Stimulated activated CD4-positive, alpha-beta T cell treated with anti-CD3 and anti-CD28 coated beads, Interleukin-15, amount 100 ng/mL, for 24 hours (primary cell): ENCODE results near the gene CDH13.

Source experiments
- DNase-seq: peaks from one replicate; pipeline ENCODE4 v3.0.0-alpha.2; 2020

Gene CDH13

DNA sequence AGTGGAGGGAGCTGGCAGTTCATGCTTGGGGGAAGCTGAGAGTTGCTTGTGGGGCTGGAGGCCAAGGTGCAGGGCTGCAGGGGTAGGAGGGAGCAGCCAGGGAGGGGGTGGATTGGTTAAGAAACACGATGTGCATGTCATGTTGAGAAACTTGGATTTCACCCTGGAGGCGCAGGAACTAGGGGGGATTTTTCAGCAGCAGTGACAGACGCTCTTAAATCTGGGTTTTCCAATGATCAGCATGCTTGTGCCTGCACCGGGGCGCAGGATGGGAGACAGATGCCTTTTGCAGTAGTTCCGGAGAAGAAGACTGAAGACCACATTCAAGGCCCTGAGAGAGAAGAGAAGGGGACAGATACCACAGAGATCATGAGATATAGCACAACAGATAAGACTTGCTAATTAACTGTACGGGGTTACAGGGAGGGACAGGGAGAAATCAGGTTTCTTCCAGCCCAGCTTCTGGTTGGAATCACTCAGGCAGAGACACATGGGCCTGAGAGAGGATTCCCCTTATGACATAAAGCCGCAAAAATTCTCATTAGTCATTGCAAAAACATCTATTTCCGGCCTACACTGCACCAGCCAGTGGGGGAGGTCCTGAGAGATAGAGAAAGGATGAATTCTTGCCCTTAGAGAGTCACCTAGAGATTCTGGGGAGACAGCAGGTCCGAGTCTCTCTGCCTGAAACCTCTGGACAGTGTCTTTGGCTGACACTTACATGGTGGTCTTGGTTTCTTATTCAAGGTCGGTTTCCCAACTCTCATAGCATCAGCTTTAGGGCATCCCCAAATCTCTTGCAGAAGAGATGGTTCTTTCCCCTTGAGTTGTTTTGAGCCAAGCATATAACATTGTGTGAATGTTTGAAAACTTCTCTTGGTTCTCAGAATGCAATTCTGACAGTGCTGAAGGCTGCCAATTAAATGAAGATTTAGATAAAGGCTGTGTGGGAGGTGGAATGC, 27.1 kb downstream of the CDH13 start:
- DNase-seq: peak; percentile 54

DNA sequence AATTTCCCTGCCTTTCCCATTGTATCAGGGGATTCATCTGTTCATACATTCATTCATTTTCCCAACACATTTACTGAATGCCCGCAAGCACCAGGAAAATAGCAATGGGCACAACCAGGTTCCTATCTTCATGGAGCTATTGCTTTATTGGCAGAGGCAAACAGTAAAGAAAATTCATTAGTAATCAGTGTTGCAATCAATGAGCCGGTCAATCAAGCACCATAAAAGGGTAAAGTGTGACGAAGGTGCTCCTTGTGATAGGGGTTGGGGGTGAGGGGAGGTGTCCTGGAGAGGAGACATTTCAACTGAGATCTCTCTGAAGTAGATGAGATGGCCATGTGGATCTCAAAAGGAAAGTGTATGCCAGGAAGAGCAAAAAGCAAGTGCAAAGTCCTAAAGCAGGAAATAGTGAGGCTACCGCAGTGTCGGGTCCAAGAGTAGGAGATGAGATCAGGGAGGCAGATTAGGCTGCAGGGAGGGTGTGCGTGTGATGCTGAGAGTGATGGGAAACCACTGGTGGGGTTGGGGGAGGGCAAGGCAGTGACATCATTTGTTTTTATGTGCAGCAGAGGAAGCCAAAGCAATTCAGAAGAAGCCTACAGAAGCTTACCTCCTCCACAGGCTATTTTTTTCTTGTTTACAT, 28.4 kb downstream of the CDH13 start:
- peak; percentile 77 for DNase-seq

GRCh38 chr16:82655720-82656490, 29.1 kb downstream of the CDH13 start:
- no peak for DNase-seq

DNA sequence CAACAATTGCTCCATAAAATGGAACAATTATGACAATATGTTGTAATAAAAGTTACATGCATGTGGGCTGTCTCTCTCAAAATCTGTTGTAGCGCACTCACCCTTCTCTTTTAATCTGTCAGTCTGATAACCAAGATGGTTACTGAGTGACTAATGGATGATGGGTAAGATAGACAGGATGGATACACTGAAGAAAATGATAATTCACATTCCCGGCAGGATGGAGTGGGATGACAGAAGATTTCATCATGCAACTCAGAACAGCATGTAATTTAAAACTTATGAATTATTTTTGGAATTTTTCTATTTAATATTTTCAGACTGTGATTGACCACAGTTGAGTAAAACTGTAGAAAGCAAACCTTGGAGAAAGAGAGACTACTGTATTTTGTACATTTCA, 30.5 kb downstream of the CDH13 start:
- no peak for DNase-seq

- no peak for DNase-seq
These were observed 31.0 kb downstream of the CDH13 start for GRCh38 chr16:82657786-82658185.

- DNase-seq: no peak
These were observed 32.0 kb downstream of the CDH13 start for GRCh38 chr16:82658796-82659195.

DNA sequence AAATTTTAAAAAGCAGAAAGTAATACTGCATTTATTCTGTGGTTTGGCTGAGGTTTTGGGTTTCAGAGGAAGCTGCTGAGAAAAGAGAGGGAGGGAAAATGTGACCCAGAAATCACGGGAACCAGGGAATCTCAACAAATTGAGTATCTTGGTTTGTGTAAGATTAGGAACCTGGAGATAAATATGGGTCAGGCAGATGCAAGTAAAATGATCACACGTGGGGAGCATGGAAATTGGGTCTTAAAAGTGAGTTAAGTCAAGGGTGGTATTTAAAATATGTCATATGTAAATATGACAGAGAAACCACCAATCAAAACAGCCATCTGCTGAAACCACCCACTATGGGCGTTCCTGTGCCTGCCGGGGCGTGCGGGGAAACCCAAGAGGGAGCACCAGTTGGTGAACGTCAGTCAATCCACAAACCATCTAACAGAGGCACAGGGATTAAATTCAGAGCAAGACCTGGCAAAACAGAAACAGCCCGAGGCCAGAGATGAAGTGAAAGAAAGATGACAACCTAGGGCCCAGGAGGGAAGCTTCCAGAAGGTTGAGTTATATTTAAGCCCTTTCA, 33.4 kb downstream of the CDH13 start:
- DNase-seq: peak; percentile 55

DNA sequence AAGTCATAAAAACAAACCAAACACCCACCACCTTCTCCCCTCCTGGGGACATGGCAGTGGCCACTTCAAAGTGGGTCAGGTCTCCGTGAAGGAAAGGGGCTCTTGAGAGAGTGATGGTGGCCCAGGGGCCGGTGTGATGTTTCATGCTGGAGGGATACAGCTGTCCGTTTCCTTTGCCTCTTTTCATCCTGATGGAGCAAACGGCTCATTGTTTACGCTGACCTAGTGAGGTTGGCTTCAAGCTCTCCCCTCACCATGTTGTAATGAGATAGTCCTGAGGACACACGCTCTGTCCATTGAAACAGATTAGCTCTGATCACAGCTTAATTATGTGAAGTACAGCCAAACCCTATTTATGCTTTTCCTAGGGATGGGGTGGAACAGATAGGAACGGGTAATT, 34.2 kb downstream of the CDH13 start:
- DNase-seq: no peak

- no peak for DNase-seq
These were observed 37.4 kb downstream of the CDH13 start for GRCh38 chr16:82664181-82664580.

- DNase-seq: no peak
These were observed 38.3 kb downstream of the CDH13 start for GRCh38 chr16:82665025-82665424.

DNA sequence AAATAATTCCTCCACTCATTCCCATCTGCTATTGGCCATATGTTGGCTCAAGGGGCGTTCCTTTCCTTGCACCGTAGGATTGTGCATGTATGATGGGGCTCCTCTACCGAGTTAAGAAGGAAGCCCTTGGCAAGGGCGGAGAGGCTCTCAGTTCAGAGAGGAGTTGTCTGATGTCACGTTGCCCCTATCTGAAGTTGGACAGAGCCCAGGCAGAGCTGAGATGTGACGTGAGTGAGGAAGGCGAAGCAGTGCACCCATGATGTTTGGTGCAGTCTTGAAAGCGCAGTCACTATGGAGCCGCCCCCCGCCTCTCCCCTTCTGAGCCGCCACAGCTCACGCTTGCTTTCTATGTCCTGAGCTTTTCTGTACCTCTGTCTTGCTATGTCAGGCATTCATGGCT, 40.7 kb downstream of the CDH13 start:
- no peak for DNase-seq

GRCh38 chr16:82668094-82668493, 41.3 kb downstream of the CDH13 start:
- DNase-seq: no peak

DNA sequence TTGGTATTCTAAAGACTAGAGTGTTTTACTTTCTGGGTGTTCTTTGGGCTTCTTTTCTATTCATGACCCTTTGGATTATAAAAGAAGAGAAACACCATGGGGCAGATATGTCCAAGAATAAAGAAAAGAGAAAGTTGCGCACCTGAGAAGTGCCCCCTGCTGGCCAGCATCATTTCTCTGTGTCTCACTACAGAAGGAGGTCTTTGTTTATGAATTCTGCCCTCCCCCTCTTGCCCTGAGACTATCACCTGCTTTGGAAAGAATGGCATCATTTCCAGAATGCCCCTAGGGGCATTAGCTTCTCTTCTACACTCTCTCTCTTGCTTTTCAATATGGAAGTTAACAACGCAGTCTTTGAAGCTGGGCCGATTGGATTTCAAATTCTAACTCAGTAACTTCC, 45.0 kb downstream of the CDH13 start:
- DNase-seq: peak; percentile 30

GRCh38 chr16:82672676-82673075, 45.9 kb downstream of the CDH13 start:
- DNase-seq: no peak

DNA sequence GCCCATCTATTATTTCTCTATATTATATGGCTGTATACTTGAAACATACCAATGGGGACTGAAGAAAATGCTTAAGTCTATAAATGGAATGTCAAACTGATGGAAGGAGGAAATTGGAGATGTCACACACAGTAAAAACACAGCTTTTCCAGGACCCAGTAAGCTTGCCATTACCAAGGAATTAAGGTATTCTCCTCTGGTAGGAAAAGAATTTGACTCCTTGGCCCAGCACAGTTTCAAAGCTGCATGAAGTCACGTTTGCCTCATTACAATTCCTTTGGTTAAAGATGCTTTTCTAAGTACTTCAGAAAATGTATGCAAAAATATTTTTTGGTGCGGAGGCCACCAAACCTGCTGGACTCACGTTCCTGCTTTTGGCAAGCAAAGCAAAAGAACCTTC, 48.5 kb downstream of the CDH13 start:
- no peak for DNase-seq

GRCh38 chr16:82681592-82681991, 54.8 kb downstream of the CDH13 start:
- DNase-seq: no peak

DNA sequence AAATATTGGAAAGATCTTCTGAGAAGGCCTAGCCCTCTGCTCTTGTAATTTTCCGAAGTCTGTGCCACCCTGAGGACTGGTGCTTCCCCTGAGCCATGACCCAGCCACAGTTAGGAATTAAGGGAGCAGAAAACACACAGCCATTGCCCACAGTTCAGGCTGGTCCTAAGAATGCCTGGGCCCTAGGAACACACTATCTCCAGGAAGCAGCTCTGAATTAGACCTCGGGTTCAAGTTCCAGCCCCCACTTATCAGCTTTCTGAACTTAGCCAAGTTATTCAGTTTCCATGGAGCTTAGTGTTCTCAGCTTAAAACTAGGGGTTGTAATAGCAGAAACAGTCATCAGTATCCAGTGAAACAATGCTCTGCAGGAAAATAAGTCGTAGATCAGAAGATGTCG, 56.0 kb downstream of the CDH13 start:
- DNase-seq: no peak

GRCh38 chr16:82684256-82684655, 57.5 kb downstream of the CDH13 start:
- DNase-seq: no peak

DNA sequence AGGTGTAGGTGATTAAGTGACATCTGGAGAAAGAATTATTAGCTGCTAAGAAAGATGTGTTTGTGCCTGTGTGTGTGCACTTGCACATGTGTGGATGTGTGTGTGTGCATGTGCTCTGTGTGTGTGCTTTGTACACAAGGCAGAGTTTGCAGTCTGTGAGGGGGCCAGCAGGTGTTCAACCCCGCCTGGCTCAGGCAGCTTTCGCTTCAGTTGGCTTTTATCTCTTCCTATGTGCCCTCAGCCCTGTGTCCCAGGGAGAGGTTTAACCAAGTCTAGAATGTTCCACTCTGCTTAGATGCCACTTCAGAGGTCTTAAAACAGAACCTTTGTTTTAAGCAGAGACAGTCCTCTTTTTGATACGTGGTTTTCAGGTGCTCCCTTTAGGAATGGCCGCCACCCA, 58.8 kb downstream of the CDH13 start:
- DNase-seq: no peak

DNA sequence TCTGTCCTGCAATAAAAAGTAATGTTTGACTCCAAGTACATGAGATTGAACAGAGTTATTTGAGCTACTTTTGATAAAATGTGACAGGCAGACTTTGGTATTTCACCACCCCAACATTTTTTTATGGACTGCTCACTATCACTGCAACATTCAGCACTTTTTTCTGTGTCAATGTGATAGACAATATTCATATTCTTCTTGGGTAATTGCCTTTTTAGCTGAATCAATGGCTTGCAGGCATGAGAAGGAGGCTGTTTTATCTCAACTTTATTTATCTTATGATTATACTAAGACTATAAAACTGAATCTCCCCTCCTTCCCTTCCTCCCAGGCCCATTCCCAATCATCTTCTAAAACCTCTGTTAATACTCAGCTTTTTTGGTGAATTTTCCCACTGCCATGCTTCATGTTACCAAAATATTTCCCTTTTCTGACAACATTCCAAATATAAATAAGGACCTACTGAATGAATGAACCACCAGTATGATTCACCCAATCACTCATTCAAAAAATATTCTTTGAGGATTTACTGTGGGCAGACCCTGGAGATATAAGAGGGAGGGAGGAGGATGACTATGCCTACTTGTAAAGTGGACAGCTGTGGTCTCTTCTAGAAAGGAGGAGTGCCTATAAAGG, 67.6 kb downstream of the CDH13 start:
- DNase-seq: no peak

DNA sequence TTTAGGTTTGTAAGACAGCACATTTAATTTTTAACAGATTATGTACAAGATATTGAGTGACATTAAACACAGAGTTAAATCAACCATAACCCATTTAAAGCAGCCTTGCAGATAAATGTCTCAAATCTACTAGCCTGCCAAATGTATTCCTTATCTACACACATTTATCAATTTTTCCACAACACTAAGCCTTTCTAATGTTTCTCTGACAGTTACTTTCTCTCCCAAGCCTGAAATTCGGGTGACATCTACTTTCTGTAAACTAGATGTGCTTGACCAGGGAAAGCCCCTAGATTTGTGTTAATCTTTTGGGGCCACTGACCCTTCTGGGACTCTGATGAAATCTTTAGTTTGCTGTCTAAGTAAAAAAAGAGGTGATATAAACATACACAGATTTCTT, 69.0 kb downstream of the CDH13 start:
- no peak for DNase-seq

DNA sequence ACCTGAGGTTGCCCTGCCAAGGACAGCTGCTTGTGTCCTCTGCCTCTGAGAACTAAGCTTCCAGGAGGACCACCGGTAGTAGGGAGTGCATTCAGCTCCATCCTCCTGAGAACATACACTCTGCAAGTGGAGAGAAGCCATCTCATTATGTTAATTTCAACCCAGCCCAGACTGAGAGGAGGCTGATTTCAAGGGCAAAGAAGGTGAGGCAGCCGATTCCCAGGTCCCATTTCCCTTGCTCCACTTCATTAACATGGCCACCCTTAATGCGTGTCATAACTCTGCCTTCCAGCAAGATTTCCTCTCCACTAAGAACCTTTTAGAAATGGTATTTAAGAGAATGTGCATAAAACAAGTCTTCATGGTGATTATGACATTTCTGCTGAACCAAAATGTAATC, 72.5 kb downstream of the CDH13 start:
- DNase-seq: no peak
